Right ventricle myocardium superior (tissue), 1 donor: ENCODE data around the gene FAHD2A. TPM values are rescaled to one million over a fixed set of nuclear protein-coding genes. Genes with fewer than 3 reads are reported as not detected.
"Not testable (repeated sequence)": the region's sequence is repeated elsewhere in the genome, so short reads cannot be mapped to it uniquely, and the experiment has no call there.

Source experiments
- ATAC-seq: fragments of 200-7000 bp; cut with Tn5 transposase; one replicate; pipeline ENCODE4 v1.9.1; 2020; ENCODE audit warnings: mild to moderate bottlenecking; ENCODE audit not compliant: poor library complexity
- DNase-seq: peaks from one replicate; pipeline ENCODE4 v3.0.0-alpha.2; 2020
- intact Hi-C: fragments of 100-400 bp; cut with DNase I; formaldehyde crosslinking; loops from one replicate; pipeline ENCODE4 v1.11.2; 2022
- total RNA-seq: library from RNA; stranded (reverse); fragmentation: NEBNext Ultra II Directional; extraction: Animal tissue kit (Norgen Biotek cat#: 25700); gene quantifications from one replicate; pipeline ENCODE4 v1.2.1, GENCODE V29; 2021
- donor health status: DM: no; HTN: yes; CAD: no; lungs with severe emphysema.

Gene FAHD2A
- total RNA-seq, 1 donor from 2014 or later, result 39.9 TPM

- intact Hi-C loops, result no loop called here
- ATAC-seq, result no peak
- DNase-seq, result peak; percentile 24
Observed at GRCh38 chr2:95374451-95374920, 28.0 kb upstream of the FAHD2A start.

GRCh38 chr2:95374921-95375471, 27.5 kb upstream of the FAHD2A start:
- ATAC-seq (no peak), DNase-seq (peak; percentile 34)
- intact Hi-C loops, result no loop called here

GRCh38 chr2:95375532-95376150, 26.9 kb upstream of the FAHD2A start:
- intact Hi-C loops, result no loop called here
- DNase-seq, result peak; percentile 31
- ATAC-seq, result peak; percentile 29

- ATAC-seq (no peak), DNase-seq (peak; percentile 19)
- intact Hi-C loops, result no loop called here
Observed at GRCh38 chr2:95376311-95377215, 25.9 kb upstream of the FAHD2A start.

- DNase-seq, result peak; percentile 40
- intact Hi-C loops, result no loop called here
- no peak for ATAC-seq
Observed at GRCh38 chr2:95377216-95378123, 25.0 kb upstream of the FAHD2A start.

GRCh38 chr2:95378281-95378680, 24.2 kb upstream of the FAHD2A start:
- intact Hi-C loops, ATAC-seq: not testable (repeated sequence)

GRCh38 chr2:95379371-95379831, 23.1 kb upstream of the FAHD2A start:
- intact Hi-C loops, result no loop called here
- DNase-seq, result no peak
- no peak for ATAC-seq

More at GRCh38 chr2:95378281-95378680, 24.2 kb upstream of the FAHD2A start:
- peak; percentile 22 for DNase-seq

GRCh38 chr2:95380280-95380679, 22.2 kb upstream of the FAHD2A start:
- intact Hi-C loops, result no loop called here
- DNase-seq (no peak), ATAC-seq (no peak)

GRCh38 chr2:95380731-95381130, 21.8 kb upstream of the FAHD2A start:
- ATAC-seq, result no peak
- DNase-seq, result no peak
- intact Hi-C loops, result no loop called here

GRCh38 chr2:95381212-95382191, 21.0 kb upstream of the FAHD2A start:
- ATAC-seq, result no peak
- intact Hi-C loops, result no loop called here
- DNase-seq, result no peak

GRCh38 chr2:95382192-95382591, 20.3 kb upstream of the FAHD2A start:
- DNase-seq (no peak), ATAC-seq (no peak)
- intact Hi-C loops, result no loop called here

- ATAC-seq (no peak), DNase-seq (no peak)
- intact Hi-C loops, result no loop called here
Observed at GRCh38 chr2:95382686-95383634, 19.5 kb upstream of the FAHD2A start.

- ATAC-seq (no peak), DNase-seq (no peak)
- intact Hi-C loops, result no loop called here
Observed at GRCh38 chr2:95383635-95384027, 18.9 kb upstream of the FAHD2A start.

GRCh38 chr2:95384854-95385569, 17.5 kb upstream of the FAHD2A start:
- intact Hi-C loops, result no loop called here
- ATAC-seq (peak; percentile 64), DNase-seq (peak; percentile 59)

GRCh38 chr2:95385570-95385984, 16.9 kb upstream of the FAHD2A start:
- intact Hi-C loops, result no loop called here
- DNase-seq, result peak; percentile 52
- peak; percentile 5 for ATAC-seq

GRCh38 chr2:95386031-95386430, 16.5 kb upstream of the FAHD2A start:
- DNase-seq, result no peak
- intact Hi-C loops, result no loop called here
- ATAC-seq, result no peak
